ENCODE measurements around the gene RWDD3.

DNA sequence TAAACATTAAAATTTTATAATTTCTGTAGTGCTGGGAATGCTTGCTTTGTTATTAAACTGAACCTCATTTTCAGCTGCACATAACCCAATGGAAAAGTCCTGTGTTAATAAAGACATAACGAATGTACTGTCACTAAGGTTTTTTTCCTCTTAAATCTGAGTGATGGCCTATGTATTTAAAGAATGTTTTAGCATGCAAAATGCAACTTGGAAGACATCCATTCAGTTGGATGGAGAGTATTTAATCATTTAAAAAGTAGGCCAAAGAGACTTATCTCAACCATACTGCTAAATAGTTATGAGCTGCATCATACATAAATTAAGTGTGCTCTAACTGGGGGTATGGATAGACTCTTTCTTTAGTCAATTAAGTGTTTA, 48.5 kb downstream of the RWDD3 start:
- TF ChIP-seq, protein P1, sequence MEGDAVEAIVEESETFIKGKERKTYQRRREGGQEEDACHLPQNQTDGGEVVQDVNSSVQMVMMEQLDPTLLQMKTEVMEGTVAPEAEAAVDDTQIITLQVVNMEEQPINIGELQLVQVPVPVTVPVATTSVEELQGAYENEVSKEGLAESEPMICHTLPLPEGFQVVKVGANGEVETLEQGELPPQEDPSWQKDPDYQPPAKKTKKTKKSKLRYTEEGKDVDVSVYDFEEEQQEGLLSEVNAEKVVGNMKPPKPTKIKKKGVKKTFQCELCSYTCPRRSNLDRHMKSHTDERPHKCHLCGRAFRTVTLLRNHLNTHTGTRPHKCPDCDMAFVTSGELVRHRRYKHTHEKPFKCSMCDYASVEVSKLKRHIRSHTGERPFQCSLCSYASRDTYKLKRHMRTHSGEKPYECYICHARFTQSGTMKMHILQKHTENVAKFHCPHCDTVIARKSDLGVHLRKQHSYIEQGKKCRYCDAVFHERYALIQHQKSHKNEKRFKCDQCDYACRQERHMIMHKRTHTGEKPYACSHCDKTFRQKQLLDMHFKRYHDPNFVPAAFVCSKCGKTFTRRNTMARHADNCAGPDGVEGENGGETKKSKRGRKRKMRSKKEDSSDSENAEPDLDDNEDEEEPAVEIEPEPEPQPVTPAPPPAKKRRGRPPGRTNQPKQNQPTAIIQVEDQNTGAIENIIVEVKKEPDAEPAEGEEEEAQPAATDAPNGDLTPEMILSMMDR (IDR thresholded peaks at IDR 0.05; ENCODE audit: extremely low read depth in 1 of 2, insufficient read depth in 1 of 2, low read depth in 1 of 2, low read length in 2 of 2) = no peak
- no peak for TF ChIP-seq POLR2A (IDR thresholded peaks at IDR 0.05; ENCODE audit: low read depth, low read length)
- no peak for TF ChIP-seq EZH2 (IDR thresholded peaks at IDR 0.05; ENCODE audit: borderline replicate concordance, low read depth, low read length, severe bottlenecking)
- no peak for TF ChIP-seq POLR2AphosphoS5 (IDR thresholded peaks at IDR 0.05; ENCODE audit: insufficient read depth, low read depth, low read length)
